PC-3 (cell line): ENCODE data around the gene ZNF705A. TPM values are rescaled to one million over a fixed set of nuclear protein-coding genes. Genes with fewer than 3 reads are reported as not detected.

Experiments
- ATAC-seq: fragments of 200-7000 bp; cut with Tn5 transposase; 2 replicates; pipeline ENCODE4 v1.9.1; 2020; ENCODE audit warnings: mild to moderate bottlenecking, moderate library complexity
- BruUV-seq: library from RNA; stranded (reverse); fragments of 400-500 nt; replicated peaks from 2 replicates; lab custom pipeline; 2021; lab: Mats Ljungman, UMichigan
- CTCF ChIA-PET: fragments of 300-600 bp; sonication (Branson Sonifier 250); formaldehyde crosslinking; loops from one replicate; lab custom pipeline; 2022; ENCODE audit warnings: antibody characterized with exemption; lab: Charles Lee
- POLR2A ChIA-PET: fragments of 300-600 bp; sonication (Branson Sonifier 250); formaldehyde crosslinking; loops from one replicate; lab custom pipeline; 2022; ENCODE audit warnings: antibody characterized with exemption; ENCODE audit not compliant: unreplicated experiment; lab: Charles Lee
- DNase-seq: peaks from one replicate; pipeline ENCODE4 v3.0.0-alpha.2; 2015
- H2AFZ ChIP-seq: fragments of 300-600 bp; sonication (generic); 2 replicates; pipeline ENCODE4 v1.6.0; 2016; ENCODE audit warnings: antibody characterized with exemption, low read length
- H3F3A ChIP-seq: fragments of 300-600 bp; sonication (generic); one replicate; pipeline ENCODE4 v1.6.0; 2017; ENCODE audit warnings: antibody characterized with exemption, low read length, control low read depth, mild to moderate bottlenecking; ENCODE audit not compliant: unreplicated experiment
- H3K27ac ChIP-seq: fragments of 300-600 bp; sonication (generic); 2 replicates; pipeline ENCODE4 v1.5.1; 2016; ENCODE audit warnings: mild to moderate bottlenecking, low read length
- H3K27me3 ChIP-seq: fragments of 300-600 bp; sonication (generic); 2 replicates; pipeline ENCODE4 v1.6.1; 2016; ENCODE audit warnings: low read length, mixed read lengths
- H3K36me3 ChIP-seq: fragments of 300-600 bp; sonication (generic); 2 replicates; pipeline ENCODE4 v1.6.1; 2016; ENCODE audit warnings: low read depth, mixed run types, low read length, mixed read lengths
- H3K4me1 ChIP-seq: fragments of 300-600 bp; sonication (generic); 2 replicates; pipeline ENCODE4 v1.5.1; 2016; ENCODE audit warnings: low read length; ENCODE audit not compliant: insufficient read depth
- H3K4me2 ChIP-seq: fragments of 300-600 bp; sonication (generic); 2 replicates; pipeline ENCODE4 v1.6.0; 2016; ENCODE audit warnings: low read length
- H3K4me3 ChIP-seq: fragments of 300-600 bp; sonication (generic); 2 replicates; pipeline ENCODE4 v1.5.1; 2016; ENCODE audit warnings: mild to moderate bottlenecking, low read length, mixed read lengths
- H3K79me2 ChIP-seq: fragments of 300-600 bp; sonication (generic); 2 replicates; pipeline ENCODE4 v1.6.1; 2017; ENCODE audit warnings: low read length, mixed read lengths
- H3K9ac ChIP-seq: fragments of 300-600 bp; sonication (generic); 2 replicates; pipeline ENCODE4 v1.6.0; 2016; ENCODE audit warnings: mild to moderate bottlenecking, low read length
- H3K9me2 ChIP-seq: fragments of 300-600 bp; sonication (generic); replicated peaks from 2 replicates; pipeline ENCODE4 v1.6.1; 2016; ENCODE audit warnings: mixed run types, low read length, mixed read lengths
- H3K9me3 ChIP-seq: fragments of 300-600 bp; sonication (generic); 2 replicates; pipeline ENCODE4 v1.6.1; 2016; ENCODE audit warnings: low read length, mixed read lengths
- H4K20me1 ChIP-seq: fragments of 300-600 bp; sonication (generic); 2 replicates; pipeline ENCODE4 v1.6.1; 2016; ENCODE audit warnings: low read length, mixed read lengths
- EZH2 ChIP-seq: fragments of 300-600 bp; sonication (generic); IDR thresholded peaks from one replicate; pipeline ENCODE4 v1.6.1; 2017; ENCODE audit warnings: antibody characterized with exemption, mild to moderate bottlenecking, low read length; ENCODE audit not compliant: unreplicated experiment
- EZH2phosphoT487 ChIP-seq: fragments of 300-600 bp; sonication (generic); IDR thresholded peaks from 2 replicates; pipeline ENCODE4 v1.6.1; 2018; ENCODE audit warnings: mild to moderate bottlenecking, antibody characterized with exemption, low read length, borderline replicate concordance
- intact Hi-C: fragments of 100-400 bp; cut with micrococcal nuclease; formaldehyde crosslinking; loops from 2 replicates; pipeline ENCODE4 v1.9.0; 2023
- total RNA-seq: library from RNA; depleted of rRNA; stranded (reverse); fragments of >200 nt; gene quantifications from 2 replicates; pipeline ENCODE4 v1.2.3, GENCODE V29; 2014
- TF ChIP-seq, protein P1 (sequence below): fragments of 300-600 bp; sonication (generic); conservative IDR thresholded peaks from 2 replicates; pipeline ENCODE4 v1.5.1; 2017; ENCODE audit warnings: antibody characterized with exemption, low read depth, mild to moderate bottlenecking, low read length

Gene ZNF705A
- total RNA-seq, 1 experiment from 2014 or later: not detected

DNA sequence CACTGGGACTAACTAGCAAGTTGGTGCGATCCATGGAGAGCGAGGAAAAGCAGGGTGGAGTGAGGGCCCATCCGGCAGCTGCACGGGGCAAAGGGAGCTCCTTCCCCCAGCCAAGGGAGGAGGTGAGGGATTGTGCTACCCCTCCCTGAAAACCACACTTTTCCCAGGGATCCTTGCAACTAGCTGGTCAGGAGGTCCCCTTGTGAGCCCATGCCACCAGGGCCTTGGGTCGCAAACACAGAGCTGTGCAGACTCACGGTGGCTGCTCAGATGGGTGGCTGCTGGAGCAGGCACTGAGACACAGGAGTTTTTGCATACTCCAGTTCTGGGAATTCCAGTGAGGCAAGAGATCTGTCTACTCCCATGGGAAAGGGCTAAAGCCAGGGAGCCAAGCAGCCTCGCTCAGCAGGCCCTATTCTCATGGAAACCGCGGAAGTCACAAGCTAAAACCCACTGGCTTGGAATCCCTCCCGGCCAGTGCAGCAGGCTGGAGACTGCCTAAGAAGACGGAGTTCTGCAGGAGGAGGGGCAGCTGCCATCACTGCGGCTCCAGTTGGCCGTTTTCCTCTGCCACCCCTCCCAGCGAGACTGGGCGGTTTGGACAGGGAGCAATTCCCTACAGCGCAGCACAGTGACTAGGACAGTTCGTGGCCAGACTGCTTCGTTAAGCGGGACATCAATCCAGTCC, 10.9 kb upstream of the ZNF705A start:
- ChIA-PET CTCF (no interaction called here), POLR2A (no interaction called here)
- intact Hi-C loops: no loop called here
- Histone ChIP-seq H3K9ac (no peak overlapping the region), H4K20me1 (no peaks in the 10 kb centered on the region), H3K27ac (no peak overlapping the region), H3K9me2 (no peaks in the 10 kb centered on the region), H3K79me2 (no peaks in the 10 kb centered on the region), H3K4me3 (no peak overlapping the region), H3K4me1 (no peaks in the 10 kb centered on the region), H3K9me3 (no peaks in the 10 kb centered on the region), H3K4me2 (no peak overlapping the region), H3K27me3 (no peaks in the 10 kb centered on the region), H2AFZ (no peak overlapping the region), H3F3A (no peaks in the 10 kb centered on the region), H3K36me3 (no peaks in the 10 kb centered on the region)
- no peak for ATAC-seq
- TF ChIP-seq EZH2phosphoT487 (no peak), EZH2 (no peak)
- TF ChIP-seq, protein P1, sequence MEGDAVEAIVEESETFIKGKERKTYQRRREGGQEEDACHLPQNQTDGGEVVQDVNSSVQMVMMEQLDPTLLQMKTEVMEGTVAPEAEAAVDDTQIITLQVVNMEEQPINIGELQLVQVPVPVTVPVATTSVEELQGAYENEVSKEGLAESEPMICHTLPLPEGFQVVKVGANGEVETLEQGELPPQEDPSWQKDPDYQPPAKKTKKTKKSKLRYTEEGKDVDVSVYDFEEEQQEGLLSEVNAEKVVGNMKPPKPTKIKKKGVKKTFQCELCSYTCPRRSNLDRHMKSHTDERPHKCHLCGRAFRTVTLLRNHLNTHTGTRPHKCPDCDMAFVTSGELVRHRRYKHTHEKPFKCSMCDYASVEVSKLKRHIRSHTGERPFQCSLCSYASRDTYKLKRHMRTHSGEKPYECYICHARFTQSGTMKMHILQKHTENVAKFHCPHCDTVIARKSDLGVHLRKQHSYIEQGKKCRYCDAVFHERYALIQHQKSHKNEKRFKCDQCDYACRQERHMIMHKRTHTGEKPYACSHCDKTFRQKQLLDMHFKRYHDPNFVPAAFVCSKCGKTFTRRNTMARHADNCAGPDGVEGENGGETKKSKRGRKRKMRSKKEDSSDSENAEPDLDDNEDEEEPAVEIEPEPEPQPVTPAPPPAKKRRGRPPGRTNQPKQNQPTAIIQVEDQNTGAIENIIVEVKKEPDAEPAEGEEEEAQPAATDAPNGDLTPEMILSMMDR: no peak
- no peak for DNase-seq
- BruUV-seq: no TSS peak

DNA sequence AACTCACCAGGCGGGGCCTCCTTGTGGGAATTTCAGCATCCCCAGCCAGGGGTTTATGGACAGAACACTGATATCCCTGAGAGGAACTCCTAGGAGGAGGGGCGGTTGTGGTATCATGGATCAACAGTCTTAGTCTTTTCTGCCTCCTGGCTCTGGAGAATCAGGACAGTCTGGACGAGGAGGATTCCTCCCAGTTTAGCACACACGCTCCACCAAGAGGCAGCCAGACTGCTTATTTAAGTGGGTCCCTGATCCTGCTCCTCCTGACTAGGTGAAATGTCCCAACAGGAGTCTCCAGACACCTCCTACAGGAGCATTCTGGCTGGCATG, 10.4 kb upstream of the ZNF705A start:
- Histone ChIP-seq H3K9ac (no peak overlapping the region), H3K9me2 (no peaks in the 10 kb centered on the region), H3F3A (no peaks in the 10 kb centered on the region), H3K4me1 (no peaks in the 10 kb centered on the region), H3K27me3 (no peaks in the 10 kb centered on the region), H3K4me3 (no peak overlapping the region), H3K4me2 (no peak overlapping the region), H2AFZ (no peak overlapping the region), H3K36me3 (no peaks in the 10 kb centered on the region), H4K20me1 (no peaks in the 10 kb centered on the region), H3K79me2 (no peaks in the 10 kb centered on the region), H3K9me3 (no peaks in the 10 kb centered on the region), H3K27ac (no peak overlapping the region)
- no TSS peak for BruUV-seq
- POLR2A ChIA-PET: no interaction called here
- DNase-seq: no peak
- TF ChIP-seq EZH2phosphoT487: no peak
- TF ChIP-seq, protein P1: no peak
- no peak for TF ChIP-seq EZH2
- CTCF ChIA-PET: no interaction called here
- intact Hi-C loops: no loop called here
- ATAC-seq: no peak

DNA sequence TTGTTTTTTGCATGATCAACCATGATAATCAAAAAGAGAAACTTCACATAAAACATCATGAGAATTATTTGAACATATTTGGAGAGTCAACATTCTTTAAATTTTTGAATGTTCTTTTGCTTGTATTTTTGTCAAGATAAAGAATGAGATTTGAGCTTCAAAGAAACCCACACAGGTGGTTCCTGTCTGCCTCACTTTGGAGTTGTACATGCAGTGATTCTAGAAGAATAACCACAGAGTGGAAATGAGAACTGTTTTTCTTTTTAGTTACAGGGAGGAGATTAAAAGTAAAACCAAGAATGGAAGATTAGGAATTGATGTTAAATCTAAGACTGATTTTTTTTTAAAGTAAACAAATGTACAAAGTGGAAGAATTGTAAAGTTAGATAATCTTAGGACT, 2.3 kb upstream of the ZNF705A start:
- Histone ChIP-seq H4K20me1 (no peaks in the 10 kb centered on the region), H3F3A (no peaks in the 10 kb centered on the region), H3K4me3 (no peak overlapping the region), H3K4me1 (peaks cover 16% of the 10 kb centered on the region), H3K79me2 (no peaks in the 10 kb centered on the region), H3K36me3 (no peaks in the 10 kb centered on the region), H2AFZ (no peak overlapping the region), H3K4me2 (no peak overlapping the region), H3K9ac (no peak overlapping the region), H3K9me3 (no peaks in the 10 kb centered on the region), H3K27ac (no peak overlapping the region), H3K27me3 (no peaks in the 10 kb centered on the region), H3K9me2 (no peaks in the 10 kb centered on the region)
- DNase-seq (no peak), ATAC-seq (no peak)
- no peak for TF ChIP-seq EZH2phosphoT487
- no peak for TF ChIP-seq EZH2
- TF ChIP-seq, protein P1: no peak
- BruUV-seq: no TSS peak
- ChIA-PET POLR2A (no interaction called here), CTCF (no interaction called here)
- intact Hi-C loops: no loop called here
